GM23338 (cell line): ENCODE measurements around the gene AK9. TPM values are rescaled to one million over a fixed set of nuclear protein-coding genes. Genes with fewer than 3 reads are reported as not detected.

ENCODE experiments used
- ATAC-seq: fragments of 200-7000 bp; cut with Tn5 transposase; 3 replicates; pipeline ENCODE4 v1.9.1; 2020
- DNase-seq: peaks from one replicate; pipeline ENCODE4 v3.0.0-alpha.2; 2015; ENCODE audit warnings: low spot score
- H2AFZ ChIP-seq: fragments of 200-600 bp; sonication (generic); 2 replicates; pipeline ENCODE4 v1.8.0; 2016; ENCODE audit warnings: antibody characterized with exemption, mild to moderate bottlenecking, moderate library complexity
- H3F3A ChIP-seq: fragments of 200-600 bp; sonication (generic); replicated peaks from 2 replicates; pipeline ENCODE4 v1.8.0; 2017; ENCODE audit warnings: antibody characterized with exemption, mixed run types, low read depth
- H3K27ac ChIP-seq: fragments of 200-600 bp; sonication (generic); 2 replicates; pipeline ENCODE4 v1.6.1; 2016; ENCODE audit warnings: low read depth
- H3K27me3 ChIP-seq: fragments of 200-600 bp; sonication (generic); 2 replicates; pipeline ENCODE4 v1.8.0; 2016; ENCODE audit warnings: mild to moderate bottlenecking, mixed run types, moderate library complexity; ENCODE audit not compliant: insufficient read depth
- H3K36me3 ChIP-seq: fragments of 200-600 bp; sonication (generic); 2 replicates; pipeline ENCODE4 v1.8.0; 2016; ENCODE audit warnings: mild to moderate bottlenecking; ENCODE audit not compliant: insufficient read depth
- H3K4me1 ChIP-seq: fragments of 200-600 bp; sonication (generic); 2 replicates; pipeline ENCODE4 v1.8.0; 2016; ENCODE audit warnings: mild to moderate bottlenecking, moderate library complexity; ENCODE audit not compliant: insufficient read depth
- H3K4me2 ChIP-seq: fragments of 200-600 bp; sonication (generic); 2 replicates; pipeline ENCODE4 v1.7.1; 2017; ENCODE audit warnings: mixed run types
- H3K4me3 ChIP-seq: fragments of 200-600 bp; sonication (generic); 2 replicates; pipeline ENCODE4 v1.6.1; 2016; ENCODE audit warnings: mixed run types
- H3K79me2 ChIP-seq: fragments of 200-600 bp; sonication (generic); replicated peaks from 2 replicates; pipeline ENCODE4 v1.8.0; 2017; ENCODE audit warnings: mild to moderate bottlenecking; ENCODE audit not compliant: insufficient read depth
- H3K9me2 ChIP-seq: fragments of 200-600 bp; sonication (generic); 2 replicates; pipeline ENCODE4 v1.8.0; 2017; ENCODE audit not compliant: insufficient read depth
- H4K20me1 ChIP-seq: fragments of 200-600 bp; sonication (generic); replicated peaks from 2 replicates; pipeline ENCODE4 v1.8.0; 2017; ENCODE audit warnings: mild to moderate bottlenecking; ENCODE audit not compliant: insufficient read depth
- H3K27ac Mint-ChIP-seq: 2 replicates; pipeline ENCODE4 v1.8.0; 2020; ENCODE audit warnings: inconsistent platforms, mild to moderate bottlenecking, moderate library complexity, mixed read lengths
- H3K27me3 Mint-ChIP-seq: 3 replicates; pipeline ENCODE4 v1.8.0; 2022; ENCODE audit warnings: low read depth, mild to moderate bottlenecking, moderate library complexity, mixed read lengths, inconsistent platforms; ENCODE audit not compliant: insufficient read depth, poor library complexity
- H3K36me3 Mint-ChIP-seq: 3 replicates; pipeline ENCODE4 v1.8.0; 2021; ENCODE audit warnings: low read depth, mild to moderate bottlenecking, inconsistent platforms, moderate library complexity, mixed read lengths
- H3K4me1 Mint-ChIP-seq: 3 replicates; pipeline ENCODE4 v1.8.0; 2020; ENCODE audit warnings: mild to moderate bottlenecking, inconsistent platforms, mixed read lengths
- H3K4me3 Mint-ChIP-seq: 3 replicates; pipeline ENCODE4 v1.8.0; 2021; ENCODE audit warnings: moderate library complexity, mild to moderate bottlenecking, inconsistent platforms, mixed read lengths
- H3K9me3 Mint-ChIP-seq: 3 replicates; pipeline ENCODE4 v1.8.0; 2020; ENCODE audit warnings: moderate library complexity, mild to moderate bottlenecking, inconsistent platforms, mixed read lengths
- CTCF ChIP-seq, 2 experiments: fragments of 200-600 bp in 1 of 2; sonication (generic) in 1 of 2; conservative IDR thresholded peaks; 2 replicates each; pipeline versions ENCODE4 v1.5.1 to v1.6.1; 2016 to 2017; ENCODE audit warnings: antibody characterized with exemption in 2 of 2, low read depth in 2 of 2, mild to moderate bottlenecking in 2 of 2, moderate library complexity in 1 of 2
- ETS1 ChIP-seq: IDR thresholded peaks from 2 replicates; pipeline ENCODE4 v1.6.1; 2016; ENCODE audit warnings: antibody characterized with exemption
- JUNB ChIP-seq: IDR thresholded peaks from one replicate; pipeline ENCODE4 v1.6.1; 2016; ENCODE audit warnings: antibody characterized with exemption; ENCODE audit not compliant: unreplicated experiment
- POLR2AphosphoS5 ChIP-seq: IDR thresholded peaks from 2 replicates; pipeline ENCODE4 v1.6.1; 2016; ENCODE audit warnings: antibody characterized with exemption, low read depth
- REST ChIP-seq: IDR thresholded peaks from one replicate; pipeline ENCODE4 v1.6.1; 2018; ENCODE audit warnings: antibody characterized with exemption; ENCODE audit not compliant: unreplicated experiment
- STAT1 ChIP-seq: IDR thresholded peaks from one replicate; pipeline ENCODE4 v1.6.1; 2016; ENCODE audit warnings: antibody characterized with exemption; ENCODE audit not compliant: unreplicated experiment
- ZNF114 ChIP-seq: fragments of 250-450 bp; sonication (Bioruptor Pico); IDR thresholded peaks from 2 replicates; pipeline ENCODE4 v1.5.0; 2020; ENCODE audit warnings: mild to moderate bottlenecking, moderate library complexity
- ZNF331 ChIP-seq: fragments of 250-450 bp; sonication (Bioruptor Pico); IDR thresholded peaks from 2 replicates; pipeline ENCODE4 v1.5.0; 2020; ENCODE audit warnings: low read depth, mild to moderate bottlenecking, moderate library complexity
- ZNF462 ChIP-seq: fragments of 250-450 bp; sonication (Bioruptor Pico); IDR thresholded peaks from 2 replicates; pipeline ENCODE4 v1.5.0; 2020; ENCODE audit warnings: mild to moderate bottlenecking, moderate library complexity
- polyA plus RNA-seq: library from polyadenylated mRNA; unstranded; fragments of >200 nt; fragmentation: Nextera tagmentation; extraction: Ambion mirVana; gene quantifications from 2 replicates; pipeline ENCODE4 v1.2.1, GENCODE V29; 2016
- total RNA-seq: library from RNA; depleted of rRNA; stranded (reverse); fragments of >200 nt; shearing (Covaris generic); gene quantifications from 2 replicates; pipeline ENCODE4 v1.2.3, GENCODE V29; 2014

Gene AK9
- total and polyA plus RNA-seq, 2 experiments from 2014 or later = 2.0 to 6.4 TPM

GRCh38 chr6:109446541-109446940 lies 244.5 kb downstream of the AK9 start:
- Mint-ChIP-seq H3K27ac (no peak overlapping the region; the same call in 1 of the 2 replicates), H3K9me3 (no peaks in the 10 kb centered on the region), H3K4me1 (peaks cover 14% of the 10 kb centered on the region), H3K27me3 (peaks cover 17% of the 10 kb centered on the region), H3K4me3 (no peak overlapping the region), H3K36me3 (peaks cover 33% of the 10 kb centered on the region)
- H4K20me1 ChIP-seq = peaks cover 4% of the 10 kb centered on the region
- TF ChIP-seq ETS1 = no peak
- no peak for TF ChIP-seq ZNF114 (CRISPR knock-in tag)
- TF ChIP-seq ZNF331 (CRISPR knock-in tag) = no peak
- TF ChIP-seq CTCF (conservative IDR thresholded peaks at IDR 0.05; ENCODE audit: low read depth in 2 of 2) = no peak
- TF ChIP-seq REST = no peak
- no peak for TF ChIP-seq ZNF462 (CRISPR knock-in tag)
- TF ChIP-seq STAT1 = no peak
- TF ChIP-seq POLR2AphosphoS5 = no peak
- no peak for TF ChIP-seq JUNB
- no peak overlapping the region for H2AFZ ChIP-seq
- no peak for ATAC-seq
- no peaks in the 10 kb centered on the region for H3K9me2 ChIP-seq
- H3K27me3 ChIP-seq = no peaks in the 10 kb centered on the region
- DNase-seq = no peak
- no peaks in the 10 kb centered on the region for H3K79me2 ChIP-seq
- H3K4me3 ChIP-seq = no peak overlapping the region
- H3K4me2 ChIP-seq = no peak overlapping the region
- peaks cover 3% of the 10 kb centered on the region; the same call in 1 of the 2 replicates for H3K36me3 ChIP-seq
- no peak overlapping the region for H3K27ac ChIP-seq
- peaks cover 6% of the 10 kb centered on the region; the same call in 1 of the 2 replicates for H3K4me1 ChIP-seq
- 0 out of 2 replicates have a peak, but pooled peaks cover 2% of the 10 kb centered on the region for H3F3A ChIP-seq
